T47D (cell line): ENCODE results near the gene GAR1.

ENCODE experiments used
- DNase-seq, 2 experiments: peaks; one replicate each; pipeline versions ENCODE4 v3.0.0 to v3.0.0-alpha.2; 2011 to 2012; ENCODE audit warnings: low read depth in 1 of 2, low spot score in 1 of 2
- JUND ChIP-seq: IDR thresholded peaks from 2 replicates; pipeline ENCODE4 v1.6.1; 2012; ENCODE audit warnings: low read depth
- in situ Hi-C: cut with HindIII; loops from 2 replicates; pipeline ENCODE4 v1.10.0; 2016; ENCODE audit warnings: low sequenced_read_pairs, low pct_unique_long_range_greater_than_20kb

The GAR1 gene

DNA sequence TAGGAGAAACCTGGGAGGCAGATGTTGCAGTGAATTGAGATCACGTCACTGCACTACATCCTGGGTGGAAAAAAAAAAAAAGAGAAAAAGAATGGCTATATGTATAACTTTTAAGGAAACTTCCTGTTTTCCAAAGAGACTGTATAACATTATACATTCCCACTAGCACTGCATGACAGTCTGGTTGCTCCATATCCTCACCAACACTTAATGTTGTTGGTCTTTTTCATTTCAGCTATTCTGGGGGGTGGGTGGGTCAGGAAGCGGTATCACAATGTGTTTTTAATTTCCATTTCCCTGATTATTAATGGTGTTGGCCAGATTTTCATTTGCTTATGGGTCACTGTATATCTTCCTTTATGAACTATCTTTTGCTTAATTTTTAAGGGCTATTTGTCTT, 45.7 kb downstream of the GAR1 start:
- no peak for TF ChIP-seq JUND
- in situ Hi-C loops, result no loop called here
- DNase-seq, result no peak

DNA sequence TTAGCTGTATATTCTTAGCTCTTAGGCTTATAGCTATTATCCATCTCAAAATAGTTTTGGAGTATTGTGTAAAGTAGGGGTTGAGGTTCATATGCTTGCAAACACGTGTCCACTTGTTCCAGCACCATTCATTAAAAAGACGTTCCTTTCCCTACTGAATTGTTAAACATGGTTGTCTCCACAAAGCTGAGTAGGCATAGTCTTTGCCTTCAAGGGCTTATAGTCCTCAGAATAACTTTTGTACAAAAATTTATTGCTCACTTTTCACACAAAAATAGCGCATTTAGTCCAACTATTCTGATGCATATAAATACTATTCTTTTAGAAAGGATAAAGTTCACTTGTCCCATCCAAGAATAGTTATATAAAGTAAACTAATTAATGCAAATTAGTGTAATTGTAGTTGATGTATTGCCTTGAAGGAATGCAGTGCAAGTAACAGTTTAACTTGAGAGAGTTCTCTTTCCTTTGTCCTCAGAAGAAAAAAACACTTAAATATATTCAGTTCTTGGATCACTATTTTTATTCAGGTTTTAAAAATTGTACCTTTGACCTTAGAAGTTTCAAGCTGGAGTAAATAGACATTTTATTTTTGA, 46.5 kb downstream of the GAR1 start:
- TF ChIP-seq JUND, result no peak
- DNase-seq, result no peak
- in situ Hi-C loops, result no loop called here

DNA sequence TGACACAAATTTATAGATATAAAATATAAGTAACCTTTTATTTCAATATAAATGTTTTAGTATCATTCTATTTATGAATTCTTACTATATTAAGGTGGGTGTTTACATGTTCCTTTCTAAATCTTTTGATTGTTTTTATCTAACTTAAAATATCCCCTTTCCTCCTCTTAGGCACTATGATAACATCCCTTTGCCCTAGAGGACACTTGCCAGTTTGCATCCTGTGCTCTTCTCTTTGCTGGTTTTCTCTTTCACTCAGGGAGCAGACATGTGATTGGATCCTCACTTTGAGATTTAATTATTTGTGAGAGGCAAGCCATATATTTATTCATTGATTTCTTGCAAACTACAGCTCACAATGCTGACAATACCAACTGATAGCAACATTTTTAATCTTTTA, 48.6 kb downstream of the GAR1 start:
- in situ Hi-C loops, result no loop called here
- DNase-seq, result no peak
- TF ChIP-seq JUND, result no peak

DNA sequence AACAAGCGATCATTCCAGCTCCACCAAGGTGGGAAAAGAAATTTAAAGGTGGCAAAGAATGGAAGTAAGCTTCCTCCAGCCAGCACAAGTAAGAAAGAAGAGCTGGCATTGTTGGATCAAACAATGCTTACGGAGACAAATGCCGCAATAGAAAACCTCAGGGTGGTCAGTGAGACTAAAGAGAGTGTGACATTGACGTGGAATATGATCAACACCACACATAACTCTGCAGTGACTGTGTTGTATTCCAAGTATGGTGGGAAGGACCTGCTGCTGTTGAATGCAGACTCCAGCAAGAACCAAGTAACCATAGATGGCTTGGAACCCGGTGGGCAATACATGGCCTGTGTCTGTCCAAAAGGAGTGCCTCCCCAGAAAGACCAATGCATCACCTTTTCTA, 54.5 kb downstream of the GAR1 start:
- in situ Hi-C loops, result no loop called here
- TF ChIP-seq JUND, result no peak
- DNase-seq, result no peak

DNA sequence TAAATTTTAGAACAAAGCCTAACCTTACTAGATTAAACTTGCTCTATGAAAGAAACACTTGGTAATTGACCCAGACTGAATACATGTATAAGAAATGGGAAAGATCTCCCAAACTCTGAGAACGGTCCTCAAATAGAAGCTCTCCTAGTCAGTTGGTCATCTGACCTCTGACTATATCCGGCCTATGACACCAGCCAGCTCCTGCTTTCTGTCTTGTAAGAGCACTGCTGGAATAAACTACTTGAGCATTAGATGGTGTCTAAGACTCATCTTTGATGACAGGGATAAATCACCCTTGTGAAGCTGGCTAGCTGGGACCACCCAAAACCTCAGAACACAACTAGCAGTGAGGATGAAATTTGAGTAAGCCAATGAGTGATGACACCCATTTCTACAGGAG, 56.5 kb downstream of the GAR1 start:
- in situ Hi-C loops, result no loop called here
- no peak for DNase-seq
- TF ChIP-seq JUND, result no peak

DNA sequence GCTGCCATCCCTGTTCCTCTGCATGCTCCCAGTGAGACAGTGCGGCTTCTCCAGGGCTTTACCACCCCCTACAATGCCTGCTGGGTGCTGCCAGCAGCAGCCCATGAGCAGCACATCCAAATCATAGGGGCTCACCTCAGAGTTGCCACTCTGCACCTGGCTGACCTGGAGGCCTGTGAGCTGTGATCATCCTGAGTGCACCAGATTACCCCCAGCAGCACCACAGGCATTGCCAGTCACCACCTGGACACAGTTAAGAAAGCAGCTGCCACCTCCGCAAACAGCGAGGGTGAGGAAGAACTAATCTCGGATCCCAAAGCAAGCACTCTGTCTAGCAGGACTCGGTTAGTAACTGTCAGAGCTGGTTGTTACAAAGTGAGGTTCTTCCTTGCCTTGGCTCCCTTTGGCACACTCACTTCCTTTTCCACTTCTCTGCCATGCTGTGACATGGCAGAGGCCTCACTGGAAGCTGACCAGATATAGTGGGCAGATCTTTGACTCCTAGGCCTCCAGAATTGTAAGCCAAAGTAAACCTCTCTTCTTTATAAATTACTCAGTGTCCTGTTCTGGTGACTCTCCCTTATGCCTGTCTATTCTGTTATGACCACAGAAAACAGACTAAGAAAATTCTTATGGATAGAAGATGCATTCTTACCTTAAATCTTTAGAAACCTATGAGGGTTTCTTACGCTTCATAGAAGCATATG, 57.5 kb downstream of the GAR1 start:
- no peak for TF ChIP-seq JUND
- no peak for DNase-seq
- in situ Hi-C loops, result no loop called here

DNA sequence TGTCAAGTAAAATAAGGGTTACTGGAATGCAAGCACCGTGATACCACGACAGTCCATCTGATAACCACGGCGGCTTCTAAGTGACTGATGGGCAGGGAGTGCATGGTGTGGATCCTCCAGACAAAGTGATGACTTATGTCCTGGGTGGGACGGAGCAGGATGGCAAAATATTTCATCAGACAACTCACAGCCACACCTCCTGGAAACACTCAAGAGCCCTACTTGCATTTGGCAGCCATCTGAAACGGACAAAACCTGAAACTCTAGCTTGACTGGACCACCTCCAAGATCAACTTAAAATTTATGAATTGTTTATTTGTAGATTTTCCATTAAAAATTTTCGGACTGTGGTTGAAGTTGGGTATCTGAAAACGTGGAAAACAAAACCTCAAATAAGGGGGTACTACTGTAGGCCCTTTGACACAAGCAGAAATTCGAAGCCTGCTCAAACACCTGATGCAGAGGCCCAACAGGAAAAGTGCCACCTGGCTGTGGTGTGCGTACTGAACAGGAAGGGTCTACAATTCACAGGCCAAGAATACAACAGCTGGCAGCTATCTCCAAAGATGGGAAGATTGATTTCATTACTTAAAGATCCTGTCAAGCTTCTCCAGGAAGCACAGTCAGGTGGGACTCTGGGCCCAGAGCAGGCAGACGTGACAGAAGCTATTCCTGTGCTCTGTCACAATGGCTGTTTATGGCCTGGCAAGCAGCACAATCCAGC, 58.4 kb downstream of the GAR1 start:
- DNase-seq, result peak in 1 of 2 experiments; percentile 44
- no peak for TF ChIP-seq JUND
- in situ Hi-C loops, result no loop called here
